Measurements from ENCODE around the gene NPAS3.

The NPAS3 gene

DNA sequence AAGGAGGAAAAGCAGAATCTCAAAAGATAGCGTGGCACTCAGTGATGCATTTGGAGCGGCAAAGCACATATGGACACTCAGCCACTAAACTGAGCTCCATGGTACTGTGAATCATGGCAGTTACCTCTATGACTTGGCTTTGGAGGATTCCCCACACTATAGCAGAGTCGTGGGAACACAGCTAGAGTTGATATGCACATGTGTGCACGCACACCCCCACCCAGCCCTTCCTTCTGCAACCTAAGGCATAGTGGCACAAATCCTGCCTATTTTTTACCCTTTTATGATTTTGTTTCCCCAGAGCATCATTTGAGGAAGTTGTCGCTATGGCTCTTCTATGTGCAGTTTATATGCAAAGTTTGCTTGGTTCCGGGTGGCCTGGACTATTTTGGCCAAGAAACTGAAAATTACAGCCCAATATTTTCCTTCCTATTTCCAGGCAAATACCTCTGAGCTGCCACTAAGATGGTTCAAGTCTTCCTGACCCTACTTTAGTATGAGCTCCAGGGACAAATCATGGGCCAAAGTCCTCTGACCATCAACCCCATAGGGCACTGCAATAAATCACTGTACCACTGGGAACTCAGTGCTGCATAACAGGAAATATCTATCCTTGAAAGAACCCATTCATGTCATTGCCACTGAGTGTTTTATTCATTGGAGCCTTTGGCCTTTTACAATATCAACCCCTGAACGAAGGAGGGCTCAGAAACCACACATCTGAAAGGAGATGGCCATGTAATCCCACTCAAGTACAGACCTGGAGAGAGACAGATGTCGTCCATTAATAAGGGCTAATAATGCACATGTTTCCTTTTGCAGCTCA is 834.7 kb downstream of the NPAS3 start:
- Histone ChIP-seq H3K4me3 (ENCODE audit: low read depth, low read length) (no peak overlapping the region), H3K4me1 (ENCODE audit: control insufficient read depth, insufficient read depth, low read length) (peaks cover 13% of the 10 kb centered on the region), H3K9me3 (ENCODE audit: control insufficient read depth, insufficient read depth, low read depth, low read length) (no peaks in the 10 kb centered on the region), H3K36me3 (ENCODE audit: control insufficient read depth in 2 of 2, insufficient read depth in 1 of 2, low read length in 2 of 2) (no peaks in the 10 kb centered on the region), H3K27ac (ENCODE audit: extremely low read depth, low read depth, low read length) (no peak overlapping the region)
- TF ChIP-seq, protein P1, sequence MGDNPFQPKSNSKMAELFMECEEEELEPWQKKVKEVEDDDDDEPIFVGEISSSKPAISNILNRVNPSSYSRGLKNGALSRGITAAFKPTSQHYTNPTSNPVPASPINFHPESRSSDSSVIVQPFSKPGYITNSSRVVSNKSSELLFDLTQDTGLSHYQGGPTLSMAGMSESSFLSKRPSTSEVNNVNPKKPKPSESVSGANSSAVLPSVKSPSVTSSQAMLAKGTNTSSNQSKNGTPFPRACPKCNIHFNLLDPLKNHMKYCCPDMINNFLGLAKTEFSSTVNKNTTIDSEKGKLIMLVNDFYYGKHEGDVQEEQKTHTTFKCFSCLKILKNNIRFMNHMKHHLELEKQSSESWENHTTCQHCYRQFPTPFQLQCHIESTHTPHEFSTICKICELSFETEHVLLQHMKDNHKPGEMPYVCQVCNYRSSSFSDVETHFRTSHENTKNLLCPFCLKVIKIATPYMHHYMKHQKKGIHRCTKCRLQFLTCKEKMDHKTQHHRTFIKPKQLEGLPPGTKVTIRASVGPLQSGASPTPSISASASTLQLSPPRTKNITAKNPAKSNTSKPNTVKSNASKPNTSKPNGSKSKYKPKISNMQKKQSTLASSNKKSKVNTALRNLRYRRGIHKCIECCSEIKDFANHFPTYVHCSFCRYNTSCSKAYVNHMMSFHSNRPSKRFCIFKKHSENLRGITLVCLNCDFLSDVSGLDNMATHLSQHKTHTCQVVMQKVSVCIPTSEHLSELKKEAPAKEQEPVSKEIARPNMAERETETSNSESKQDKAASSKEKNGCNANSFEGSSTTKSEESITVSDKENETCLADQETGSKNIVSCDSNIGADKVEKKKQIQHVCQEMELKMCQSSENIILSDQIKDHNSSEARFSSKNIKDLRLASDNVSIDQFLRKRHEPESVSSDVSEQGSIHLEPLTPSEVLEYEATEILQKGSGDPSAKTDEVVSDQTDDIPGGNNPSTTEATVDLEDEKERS (tag by site-specific recombination; IDR thresholded peaks at IDR 0.05): no peak
- TF ChIP-seq ZNF174 (tag by site-specific recombination; IDR thresholded peaks at IDR 0.05) (no peak), ZBTB48 (tag by site-specific recombination; IDR thresholded peaks at IDR 0.05) (no peak), HOXC10 (CRISPR knock-in tag; IDR thresholded peaks at IDR 0.05) (no peak), ZNF16 (tag by site-specific recombination; IDR thresholded peaks at IDR 0.05; ENCODE audit: low read depth) (no peak), ZNF623 (tag by site-specific recombination; IDR thresholded peaks at IDR 0.05) (no peak), ZNF600 (tag by site-specific recombination; IDR thresholded peaks at IDR 0.05) (no peak), ZFHX2 (tag by site-specific recombination; conservative IDR thresholded peaks at IDR 0.05) (no peak), ZNF510 (tag by site-specific recombination; IDR thresholded peaks at IDR 0.05; ENCODE audit: insufficient replicate concordance) (no peak)
- TF ChIP-seq, protein P2, sequence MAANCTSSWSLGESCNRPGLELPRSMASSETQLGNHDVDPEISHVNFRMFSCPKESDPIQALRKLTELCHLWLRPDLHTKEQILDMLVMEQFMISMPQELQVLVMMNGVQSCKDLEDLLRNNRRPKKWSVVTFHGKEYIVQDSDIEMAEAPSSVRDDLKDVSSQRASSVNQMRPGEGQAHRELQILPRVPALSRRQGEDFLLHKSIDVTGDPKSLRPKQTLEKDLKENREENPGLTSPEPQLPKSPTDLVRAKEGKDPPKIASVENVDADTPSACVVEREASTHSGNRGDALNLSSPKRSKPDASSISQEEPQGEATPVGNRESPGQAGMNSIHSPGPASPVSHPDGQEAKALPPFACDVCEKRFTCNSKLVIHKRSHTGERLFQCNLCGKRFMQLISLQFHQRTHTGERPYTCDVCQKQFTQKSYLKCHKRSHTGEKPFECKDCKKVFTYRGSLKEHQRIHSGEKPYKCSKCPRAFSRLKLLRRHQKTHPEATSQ (tag by site-specific recombination; IDR thresholded peaks at IDR 0.05): no peak
- ChIA-PET POLR2A (no interaction called here), CTCF (interaction anchor here (0.7 kb wide), 1 partner anchor 402 kb away, joined by 3 read pairs; no protein-coding TSS in a partner anchor)

DNA sequence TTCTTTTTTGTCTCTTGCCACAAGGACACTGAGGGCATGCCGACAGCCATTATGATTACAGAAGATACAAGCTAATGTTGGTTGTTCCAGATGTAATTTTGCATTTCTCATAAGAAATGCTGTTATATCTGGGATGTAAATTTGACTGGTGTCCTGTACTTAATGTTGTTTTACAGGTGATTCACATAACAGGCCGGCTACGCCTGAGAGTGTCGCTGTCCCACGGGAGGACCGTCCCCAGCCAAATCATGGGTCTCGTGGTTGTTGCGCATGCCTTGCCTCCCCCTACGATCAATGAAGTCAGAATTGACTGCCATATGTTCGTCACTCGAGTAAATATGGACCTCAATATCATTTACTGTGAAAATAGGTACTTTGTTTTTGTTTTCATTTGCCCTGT is 835.5 kb downstream of the NPAS3 start:
- ChIA-PET CTCF (no interaction called here), POLR2A (no interaction called here)
- Histone ChIP-seq H3K27ac (ENCODE audit: extremely low read depth, low read depth, low read length) (no peak overlapping the region), H3K9me3 (ENCODE audit: control insufficient read depth, insufficient read depth, low read depth, low read length) (no peaks in the 10 kb centered on the region), H3K36me3 (ENCODE audit: control insufficient read depth in 2 of 2, insufficient read depth in 1 of 2, low read length in 2 of 2) (no peaks in the 10 kb centered on the region), H3K4me1 (ENCODE audit: control insufficient read depth, insufficient read depth, low read length) (peaks cover 13% of the 10 kb centered on the region), H3K4me3 (ENCODE audit: low read depth, low read length) (no peak overlapping the region)
- no peak for TF ChIP-seq ZNF585B (tag by site-specific recombination; IDR thresholded peaks at IDR 0.05)
- no peak for TF ChIP-seq ZBTB8A (tag by site-specific recombination; IDR thresholded peaks at IDR 0.05)
- no peak for TF ChIP-seq ZNF791 (tag by site-specific recombination; IDR thresholded peaks at IDR 0.05)
- TF ChIP-seq, protein P3, sequence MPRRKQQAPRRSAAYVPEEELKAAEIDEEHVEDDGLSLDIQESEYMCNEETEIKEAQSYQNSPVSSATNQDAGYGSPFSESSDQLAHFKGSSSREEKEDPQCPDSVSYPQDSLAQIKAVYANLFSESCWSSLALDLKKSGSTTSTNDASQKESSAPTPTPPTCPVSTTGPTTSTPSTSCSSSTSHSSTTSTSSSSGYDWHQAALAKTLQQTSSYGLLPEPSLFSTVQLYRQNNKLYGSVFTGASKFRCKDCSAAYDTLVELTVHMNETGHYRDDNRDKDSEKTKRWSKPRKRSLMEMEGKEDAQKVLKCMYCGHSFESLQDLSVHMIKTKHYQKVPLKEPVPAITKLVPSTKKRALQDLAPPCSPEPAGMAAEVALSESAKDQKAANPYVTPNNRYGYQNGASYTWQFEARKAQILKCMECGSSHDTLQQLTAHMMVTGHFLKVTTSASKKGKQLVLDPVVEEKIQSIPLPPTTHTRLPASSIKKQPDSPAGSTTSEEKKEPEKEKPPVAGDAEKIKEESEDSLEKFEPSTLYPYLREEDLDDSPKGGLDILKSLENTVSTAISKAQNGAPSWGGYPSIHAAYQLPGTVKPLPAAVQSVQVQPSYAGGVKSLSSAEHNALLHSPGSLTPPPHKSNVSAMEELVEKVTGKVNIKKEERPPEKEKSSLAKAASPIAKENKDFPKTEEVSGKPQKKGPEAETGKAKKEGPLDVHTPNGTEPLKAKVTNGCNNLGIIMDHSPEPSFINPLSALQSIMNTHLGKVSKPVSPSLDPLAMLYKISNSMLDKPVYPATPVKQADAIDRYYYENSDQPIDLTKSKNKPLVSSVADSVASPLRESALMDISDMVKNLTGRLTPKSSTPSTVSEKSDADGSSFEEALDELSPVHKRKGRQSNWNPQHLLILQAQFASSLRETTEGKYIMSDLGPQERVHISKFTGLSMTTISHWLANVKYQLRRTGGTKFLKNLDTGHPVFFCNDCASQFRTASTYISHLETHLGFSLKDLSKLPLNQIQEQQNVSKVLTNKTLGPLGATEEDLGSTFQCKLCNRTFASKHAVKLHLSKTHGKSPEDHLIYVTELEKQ (tag by site-specific recombination; IDR thresholded peaks at IDR 0.05; ENCODE audit: borderline replicate concordance): no peak
- no peak for TF ChIP-seq ZNF239 (tag by site-specific recombination; IDR thresholded peaks at IDR 0.05)
- TF ChIP-seq ZNF654 (tag by site-specific recombination; IDR thresholded peaks at IDR 0.05; ENCODE audit: low read depth): no peak
- no peak for TF ChIP-seq ZNF629 (tag by site-specific recombination; IDR thresholded peaks at IDR 0.05)
